SIG-M5 (cell line): ENCODE results near the gene TLE6.
A peak's percentile ranks its signal among the peaks of the same experiment; 100 is the strongest.
"Not testable (repeated sequence)": the region's sequence is repeated elsewhere in the genome, so short reads cannot be mapped to it uniquely, and the experiment has no call there.

Source experiments
- DNase-seq: peaks from one replicate; lab custom pipeline; 2025; lab: John Stamatoyannopoulos, UW

TLE6 gene

GRCh38 chr19:3029065-3029923 is 51.9 kb downstream of the TLE6 start, which contains the start of gene TLE2:
Gene TLE2 (minus strand): TSS chr19:3029280. CDS start chr19:3028904, 376 bp downstream.
- DNase-seq, result no peak

- DNase-seq, result no peak
Observed at GRCh38 chr19:3031607-3031867, 54.2 kb downstream of the TLE6 start.

GRCh38 chr19:3033595-3034405 is 56.4 kb downstream of the TLE6 start:
- DNase-seq, result no peak

- no peak for DNase-seq
Observed at GRCh38 chr19:3034406-3034655, 57.0 kb downstream of the TLE6 start.

GRCh38 chr19:3034656-3035541 is 57.5 kb downstream of the TLE6 start:
- no peak for DNase-seq

GRCh38 chr19:3035542-3036118 is 58.3 kb downstream of the TLE6 start:
- DNase-seq, result peak; percentile 87

- DNase-seq, result peak; percentile 27
Observed at GRCh38 chr19:3036119-3036976, 59.0 kb downstream of the TLE6 start.

GRCh38 chr19:3036977-3037544 is 59.7 kb downstream of the TLE6 start:
- DNase-seq, result not testable (repeated sequence)

- no peak for DNase-seq
Observed at GRCh38 chr19:3038214-3038613, 60.9 kb downstream of the TLE6 start.

- DNase-seq, result no peak
Observed at GRCh38 chr19:3039125-3039524, 61.8 kb downstream of the TLE6 start.

GRCh38 chr19:3039641-3040077 is 62.3 kb downstream of the TLE6 start:
- no peak for DNase-seq

GRCh38 chr19:3041327-3041726 is 64.0 kb downstream of the TLE6 start:
- no peak for DNase-seq

GRCh38 chr19:3041761-3042620 is 64.6 kb downstream of the TLE6 start:
- DNase-seq, result no peak

- DNase-seq, result no peak
Observed at GRCh38 chr19:3042621-3043267, 65.4 kb downstream of the TLE6 start.
